GM23338 (cell line): ENCODE measurements around the gene C1orf141.

Source experiments
- CTCF ChIP-seq, 2 experiments: fragments of 200-600 bp in 1 of 2; sonication (generic) in 1 of 2; conservative IDR thresholded peaks; 2 replicates each; pipeline versions ENCODE4 v1.5.1 to v1.6.1; 2016 to 2017; ENCODE audit warnings: antibody characterized with exemption in 2 of 2, low read depth in 2 of 2, mild to moderate bottlenecking in 2 of 2, moderate library complexity in 1 of 2
- EZH2 ChIP-seq: fragments of 200-600 bp; sonication (generic); IDR thresholded peaks from one replicate; pipeline ENCODE4 v1.8.0; 2017; ENCODE audit warnings: antibody characterized with exemption, mild to moderate bottlenecking, low read depth; ENCODE audit not compliant: unreplicated experiment
- NANOG ChIP-seq: IDR thresholded peaks from 2 replicates; pipeline ENCODE4 v1.6.1; 2016; ENCODE audit warnings: antibody characterized with exemption, borderline replicate concordance
- ZNF462 ChIP-seq: fragments of 250-450 bp; sonication (Bioruptor Pico); IDR thresholded peaks from 2 replicates; pipeline ENCODE4 v1.5.0; 2020; ENCODE audit warnings: mild to moderate bottlenecking, moderate library complexity

GRCh38 chr1:67059346-67059745, 75.4 kb downstream of the C1orf141 start:
- TF ChIP-seq CTCF (conservative IDR thresholded peaks at IDR 0.05; ENCODE audit: low read depth in 2 of 2) (no peak), ZNF462 (CRISPR knock-in tag) (no peak), EZH2 (no peak), NANOG (no peak)
